Hematopoietic multipotent progenitor cell treated with erythropoietin and hydrocortisone succinate and interleukin-3 and kit ligand, for 8 days (in vitro differentiated cells): Measurements from ENCODE around the gene TARP.

Source experiments
- DNase-seq: peaks from one replicate; pipeline ENCODE4 v3.0.0-alpha.2; 2015

The TARP gene

DNA sequence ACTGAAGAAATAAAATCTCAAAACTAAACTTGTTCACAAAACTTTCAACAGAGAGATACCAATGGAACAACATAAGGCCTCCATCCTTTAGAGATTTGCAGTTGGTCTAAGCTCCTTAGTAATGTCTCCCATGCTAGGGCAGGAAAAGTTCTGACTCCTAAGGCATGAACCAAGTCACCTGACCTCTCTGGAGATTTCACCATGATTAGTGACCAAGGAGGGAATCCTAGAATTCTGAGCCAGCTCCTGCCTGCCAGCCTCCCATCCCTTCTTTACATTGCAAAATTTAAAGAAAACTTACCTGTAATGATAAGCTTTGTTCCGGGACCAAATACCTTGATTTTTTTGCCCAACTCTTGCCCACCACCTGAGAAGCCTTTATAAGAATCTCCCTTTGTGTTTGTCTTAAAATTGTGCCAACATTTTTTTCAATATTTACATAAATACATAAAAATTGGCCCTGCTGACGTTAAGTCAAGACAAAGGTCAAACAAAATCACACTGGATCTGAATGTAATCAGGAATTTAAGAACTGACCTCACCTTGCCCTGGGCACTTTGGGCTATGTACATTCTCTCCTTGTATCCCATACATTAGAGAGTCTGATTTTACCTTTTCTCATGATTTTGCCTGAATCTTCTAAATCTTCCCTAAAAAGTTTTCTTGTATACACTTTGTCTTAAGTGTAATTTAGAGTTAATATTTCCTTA lies at the start of gene TARP:
Gene TARP, minus strand, starts transcription at position 351 of the 710 bp plus-strand sequence.
- no peak for DNase-seq

DNA sequence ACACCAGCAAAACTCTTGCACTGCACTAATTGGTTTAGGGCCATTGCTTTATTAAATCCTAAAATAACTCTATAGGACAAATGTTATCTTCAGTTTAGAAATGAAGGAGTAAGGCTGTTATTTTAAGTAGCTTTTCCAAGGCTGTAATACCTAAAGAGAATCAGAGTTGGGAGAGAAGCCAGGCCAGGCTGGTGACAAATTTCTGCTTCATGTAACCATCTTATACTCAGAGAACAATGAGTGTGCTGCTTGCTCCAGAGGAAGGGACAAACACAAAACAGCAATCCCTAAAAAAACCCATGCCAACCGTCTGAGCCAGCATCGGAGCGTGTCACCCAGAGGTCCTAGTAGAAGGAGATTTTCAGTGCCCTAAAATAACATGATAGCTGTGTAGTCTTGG lies 49.7 kb upstream of the TARP start:
- no peak for DNase-seq

DNA sequence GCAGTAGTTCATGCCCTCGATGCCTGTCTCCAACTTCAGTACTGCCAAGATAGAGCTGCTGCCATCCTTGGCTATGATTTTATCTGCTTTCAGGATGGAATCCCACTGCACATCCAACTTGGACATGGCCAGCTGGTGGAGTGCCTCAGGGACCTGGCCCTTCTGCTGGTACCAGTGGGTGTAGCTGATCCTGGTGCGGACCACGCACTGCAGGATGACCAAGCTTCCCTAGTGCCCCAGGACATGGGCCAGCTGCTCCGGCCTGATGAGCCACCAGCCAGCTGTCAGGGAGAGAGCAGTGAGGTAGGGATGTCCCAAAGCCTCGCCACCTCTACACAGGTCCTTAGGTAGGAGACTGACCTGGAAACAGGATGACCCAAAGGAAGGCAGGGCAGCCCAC lies 49.0 kb upstream of the TARP start:
- DNase-seq = no peak

DNA sequence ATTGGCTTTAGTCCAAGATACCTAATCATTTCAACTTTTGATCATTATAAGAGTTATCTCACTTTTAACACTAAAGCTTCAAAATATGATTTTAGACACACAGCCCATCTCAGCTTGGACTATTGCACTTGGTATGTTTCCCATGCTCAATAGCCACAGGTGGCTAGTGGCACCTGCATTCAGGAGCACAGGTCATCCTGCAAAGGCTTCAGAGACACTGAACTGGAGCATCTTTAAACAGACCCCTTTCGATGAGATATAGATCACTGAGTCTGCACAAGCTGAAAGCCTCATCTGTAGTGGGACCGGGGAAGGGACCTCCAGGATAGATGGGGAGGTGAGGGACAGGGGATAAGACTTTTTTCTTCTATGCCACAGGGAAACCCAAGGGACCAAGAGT lies 48.5 kb upstream of the TARP start:
- DNase-seq = no peak

DNA sequence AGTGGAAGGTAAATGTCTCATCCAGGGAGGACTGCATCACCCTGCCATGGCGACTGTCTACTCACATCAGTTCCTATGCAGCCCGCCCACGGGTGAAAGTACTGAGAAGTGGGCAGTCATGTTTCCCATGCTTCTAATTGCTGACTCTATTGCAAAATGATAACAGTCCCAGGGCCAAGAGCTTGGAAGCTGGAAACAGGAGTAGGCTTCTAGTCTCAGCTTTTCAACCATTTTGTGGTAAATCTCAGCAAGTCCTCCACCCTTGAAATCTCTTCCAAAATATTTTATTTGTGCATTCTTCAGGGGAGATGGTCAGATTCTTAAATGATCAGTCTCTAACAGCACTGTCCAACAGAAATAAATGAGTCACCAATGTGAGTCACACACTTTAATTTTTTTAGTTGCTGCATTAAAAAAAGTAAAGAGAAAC lies 48.1 kb upstream of the TARP start:
- no peak for DNase-seq

DNA sequence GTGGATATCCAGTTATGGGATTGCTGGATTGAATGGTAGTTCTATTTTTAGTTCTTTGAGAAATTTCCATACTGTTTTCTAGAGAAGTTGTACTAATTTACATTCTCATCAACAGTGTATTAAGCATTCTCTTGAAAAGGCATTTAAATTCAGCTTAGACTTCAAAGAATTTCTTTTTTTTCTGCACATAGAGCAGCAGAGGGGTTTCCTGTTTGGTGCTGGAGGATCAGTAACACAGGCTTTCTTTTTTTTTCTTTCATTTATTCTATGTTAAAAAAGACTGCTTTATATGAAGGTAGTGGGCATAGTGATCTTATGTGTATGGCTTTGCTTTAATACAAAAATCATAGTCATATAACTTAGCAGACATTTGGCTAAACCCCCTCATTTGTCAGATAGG lies 47.6 kb upstream of the TARP start:
- DNase-seq = no peak

DNA sequence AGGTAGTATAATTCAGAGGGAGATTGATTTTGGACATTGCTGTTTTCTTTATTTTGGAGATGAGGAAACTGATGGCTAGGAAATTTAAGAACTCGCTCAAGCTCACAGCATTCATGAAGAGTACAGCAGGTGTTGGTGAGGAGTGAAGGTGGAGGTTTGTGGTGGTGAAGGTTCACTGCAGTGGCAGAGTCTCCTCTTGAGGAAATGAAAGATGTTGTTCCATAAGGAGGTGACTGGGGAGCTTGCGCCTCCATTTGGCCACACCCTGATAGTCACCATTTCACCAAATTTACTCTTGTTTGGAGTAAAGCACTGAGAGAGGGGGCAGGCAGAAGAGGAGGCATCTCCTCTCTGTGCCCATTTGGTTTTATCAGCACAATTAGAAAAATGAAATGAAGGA lies 46.4 kb upstream of the TARP start:
- no peak for DNase-seq

DNA sequence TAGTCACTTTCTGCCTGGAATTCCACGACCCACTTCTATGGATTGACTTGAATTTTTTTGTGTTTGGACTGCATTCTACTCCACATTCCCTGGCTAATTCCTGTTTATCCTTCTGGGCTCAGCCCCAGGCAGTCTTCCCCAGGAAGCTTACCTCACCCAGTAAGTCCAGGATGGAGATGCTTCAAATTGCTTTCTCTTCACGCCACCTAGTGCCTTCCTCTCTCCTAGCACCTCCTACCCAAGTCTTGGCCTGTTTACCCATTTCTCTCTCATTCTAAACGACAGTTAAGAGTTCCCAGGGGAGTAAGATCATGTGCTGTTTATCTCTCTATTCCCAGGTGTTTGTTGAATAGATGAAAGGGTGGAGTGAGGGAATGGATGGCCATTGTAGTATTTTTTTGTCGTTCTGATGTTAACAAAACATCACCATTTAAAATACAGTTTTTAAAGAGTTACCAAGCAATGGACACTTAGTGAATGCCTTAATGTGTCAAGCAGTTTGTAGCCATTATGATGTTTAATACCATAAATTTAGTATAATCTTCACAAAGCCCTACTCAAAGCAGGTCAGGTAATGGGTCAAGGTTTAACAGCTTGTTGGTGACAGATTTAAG lies 45.5 kb upstream of the TARP start:
- peak; percentile 68 for DNase-seq

DNA sequence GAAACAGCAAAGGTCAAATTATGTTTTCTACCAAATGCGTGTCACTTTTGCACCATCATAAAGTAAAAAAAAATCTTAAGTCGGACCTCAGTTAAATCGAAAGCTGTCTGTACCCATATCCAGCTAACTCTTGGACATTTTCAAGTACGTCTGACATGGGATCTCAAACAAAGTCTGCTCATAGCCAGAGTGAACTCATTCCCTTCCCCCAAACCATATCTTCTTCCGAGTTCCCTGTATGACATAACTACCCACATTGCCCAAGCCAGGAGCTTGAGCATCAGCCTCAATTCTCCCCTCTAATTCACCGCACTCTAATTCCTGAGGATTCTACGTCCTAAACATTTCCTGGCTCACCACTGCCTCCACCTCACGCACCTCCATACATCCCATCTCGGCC lies 44.8 kb upstream of the TARP start:
- DNase-seq = no peak

DNA sequence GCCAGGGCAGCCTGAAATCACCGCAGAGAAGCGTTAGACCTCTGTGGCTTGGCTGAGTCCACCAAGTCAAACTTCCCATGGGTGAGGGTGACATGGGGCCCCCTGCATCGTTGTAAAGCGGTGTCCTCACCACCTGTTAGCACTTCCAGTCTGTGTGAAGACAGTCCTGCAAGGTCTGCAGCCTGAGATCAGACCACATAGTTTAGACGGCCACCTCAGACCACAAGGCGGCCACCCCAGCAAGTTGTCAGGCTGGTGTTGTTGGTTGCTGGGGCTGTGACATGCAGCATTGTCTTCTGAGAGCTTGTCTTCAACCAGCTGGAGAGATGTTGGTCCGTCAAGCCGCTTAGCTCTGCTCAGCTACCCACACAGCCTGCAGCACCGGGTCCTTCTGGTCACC lies 44.1 kb upstream of the TARP start:
- DNase-seq = peak; percentile 19

DNA sequence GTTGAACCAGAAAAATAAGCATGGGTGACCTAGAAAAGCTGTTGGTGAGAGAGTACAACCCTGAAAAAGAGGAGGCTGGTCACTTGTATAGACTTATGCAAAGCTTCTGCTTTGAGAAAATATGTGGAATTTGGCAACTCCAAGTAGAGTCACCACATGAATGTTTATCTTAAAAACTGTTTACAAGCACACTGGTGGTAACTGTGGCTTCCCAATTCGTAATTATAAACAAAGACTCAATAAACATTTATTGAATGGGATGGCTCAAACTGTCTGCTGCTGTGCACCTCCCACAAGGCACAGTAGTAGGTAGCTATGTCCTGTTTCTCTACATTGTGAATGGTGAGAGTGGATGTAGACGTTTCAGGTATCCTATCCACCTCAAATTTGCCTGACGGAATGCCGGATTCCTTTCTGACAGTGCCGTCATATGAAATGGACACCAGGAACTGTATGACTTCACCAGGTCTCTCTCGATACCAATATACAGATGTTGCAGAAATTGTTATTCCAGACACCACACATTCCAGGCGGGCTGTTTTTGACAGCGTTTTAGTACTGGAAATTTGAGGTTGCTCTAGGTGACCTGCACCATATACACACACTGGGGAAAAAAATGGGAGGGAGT lies 43.4 kb upstream of the TARP start:
- no peak for DNase-seq

DNA sequence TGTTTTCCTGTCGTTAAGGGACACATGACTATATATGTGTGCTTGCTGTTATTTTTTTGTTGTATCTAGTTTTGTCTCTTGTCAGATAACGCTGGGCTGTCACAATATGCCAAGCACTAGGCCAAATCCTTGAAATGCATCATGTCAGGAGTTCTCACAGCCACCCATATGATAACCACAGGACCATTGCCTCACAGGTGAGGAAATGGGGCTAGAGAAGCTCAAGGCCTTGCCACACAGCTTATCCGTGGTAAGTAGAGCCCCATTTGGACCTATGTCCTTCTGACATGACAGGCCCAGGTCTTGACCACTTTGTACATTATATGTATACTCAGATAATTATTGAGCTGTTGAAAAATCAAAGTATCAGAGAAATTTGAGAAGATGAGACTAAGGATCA lies 42.0 kb upstream of the TARP start:
- no peak for DNase-seq

DNA sequence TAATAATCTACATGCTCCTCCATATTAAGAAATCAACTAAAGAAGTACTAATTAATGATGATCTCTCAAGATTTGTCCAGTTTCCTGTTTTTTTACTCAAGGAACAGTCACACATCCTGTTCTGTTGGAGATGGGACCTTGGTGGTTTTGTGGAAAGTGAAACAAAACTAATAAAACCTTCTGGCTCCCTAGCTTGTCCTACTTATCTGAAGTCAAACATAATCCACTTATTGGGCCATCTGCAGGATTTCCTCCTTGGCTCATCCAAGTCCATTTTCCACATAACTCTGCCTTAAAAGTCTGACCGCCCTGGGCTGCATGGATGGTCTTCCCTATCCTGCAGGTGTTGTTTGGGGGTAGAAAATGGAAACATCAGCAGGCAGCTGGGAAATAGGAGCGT lies 39.4 kb upstream of the TARP start:
- no peak for DNase-seq

DNA sequence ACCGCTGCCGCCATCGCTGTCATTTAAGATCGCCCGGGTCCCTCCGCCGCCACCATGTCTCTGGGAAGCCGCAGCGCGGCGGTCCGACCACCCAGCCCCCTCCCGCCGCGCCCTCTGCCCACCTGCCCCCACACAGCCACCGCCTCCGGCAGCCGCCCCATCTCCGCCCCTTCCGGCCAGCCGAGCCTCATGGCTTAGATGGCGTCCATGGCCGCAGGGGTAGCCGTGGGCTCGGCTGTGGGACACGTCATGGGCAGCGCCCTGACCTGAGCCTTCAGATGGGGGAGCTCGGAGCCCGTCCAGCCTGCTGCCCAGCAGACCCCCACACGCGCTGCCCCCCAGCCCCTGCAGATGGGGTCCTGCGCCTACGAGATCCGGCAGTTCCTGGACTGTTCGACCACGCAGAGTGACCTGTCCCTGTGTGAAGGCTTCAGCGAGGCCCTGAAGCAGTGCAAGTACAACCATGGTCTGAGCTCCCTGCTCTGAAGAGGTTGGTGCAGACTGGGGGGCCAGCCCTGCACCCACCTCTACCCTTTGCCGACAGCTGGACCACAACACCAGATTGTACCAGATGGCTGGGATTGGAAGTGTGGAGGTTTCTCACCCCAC lies 38.0 kb upstream of the TARP start:
- peak; percentile 39 for DNase-seq

DNA sequence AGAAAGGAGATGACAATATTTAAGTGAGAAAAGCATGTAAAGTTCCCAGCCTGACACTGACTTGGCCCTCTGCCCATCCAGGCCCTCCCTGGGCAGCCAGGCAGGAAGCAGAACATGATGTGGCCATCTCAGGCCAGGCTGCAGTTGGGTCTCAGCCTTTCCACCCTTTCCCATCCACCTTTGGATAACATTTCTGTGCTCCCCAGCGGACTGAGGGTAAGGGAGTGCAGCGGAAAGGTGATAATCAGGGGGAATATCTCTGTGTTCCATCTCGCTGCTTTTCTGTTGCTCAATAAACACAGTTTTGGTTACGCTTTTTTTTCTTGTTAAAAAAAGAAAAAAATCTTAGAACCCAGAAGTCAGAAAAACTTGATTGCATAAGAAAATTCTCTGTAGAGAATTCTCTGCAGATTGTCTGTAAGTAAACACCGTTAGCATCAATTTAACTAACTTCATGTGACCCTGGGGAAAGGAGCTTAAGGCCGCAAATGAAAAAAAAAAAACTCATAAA lies 37.2 kb upstream of the TARP start:
- no peak for DNase-seq

DNA sequence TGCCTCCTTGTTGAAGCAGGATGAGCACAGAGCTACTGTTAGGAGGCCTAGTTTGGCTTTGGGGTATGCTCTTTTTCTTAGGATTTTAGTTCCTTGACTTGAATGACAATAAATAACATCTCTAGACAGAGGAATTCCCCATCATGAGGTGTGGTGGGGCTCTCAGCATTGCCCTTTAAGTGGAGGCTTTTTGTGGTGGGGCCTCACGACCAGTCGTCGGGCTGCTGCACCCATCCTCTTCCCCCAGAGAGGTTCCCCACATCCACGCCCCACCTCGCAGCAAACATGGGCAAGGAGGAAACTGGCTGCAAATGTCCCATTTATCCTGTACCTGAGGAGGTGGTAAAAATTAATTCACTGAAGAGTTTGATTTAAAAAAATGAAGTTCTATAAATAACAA lies 36.1 kb upstream of the TARP start:
- DNase-seq = no peak

DNA sequence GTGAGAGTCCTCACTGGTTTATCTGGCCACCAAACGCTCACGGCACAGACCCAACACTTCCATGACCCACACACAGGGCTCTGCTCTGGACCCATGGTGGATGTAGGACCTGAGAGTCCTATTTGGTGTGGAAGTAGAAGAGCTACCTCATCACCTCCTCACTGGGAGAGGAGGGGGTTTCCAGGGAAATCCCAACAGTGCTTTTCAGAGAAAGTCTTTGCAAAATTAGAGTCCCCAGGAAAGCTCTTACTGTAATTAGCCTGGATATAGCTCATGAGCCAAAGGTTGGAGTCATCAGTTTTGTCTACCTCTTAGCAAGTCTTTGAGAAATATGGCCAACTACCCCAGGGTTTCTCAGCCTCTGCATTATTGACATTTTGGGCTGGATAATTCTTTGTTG lies 34.7 kb upstream of the TARP start:
- no peak for DNase-seq

DNA sequence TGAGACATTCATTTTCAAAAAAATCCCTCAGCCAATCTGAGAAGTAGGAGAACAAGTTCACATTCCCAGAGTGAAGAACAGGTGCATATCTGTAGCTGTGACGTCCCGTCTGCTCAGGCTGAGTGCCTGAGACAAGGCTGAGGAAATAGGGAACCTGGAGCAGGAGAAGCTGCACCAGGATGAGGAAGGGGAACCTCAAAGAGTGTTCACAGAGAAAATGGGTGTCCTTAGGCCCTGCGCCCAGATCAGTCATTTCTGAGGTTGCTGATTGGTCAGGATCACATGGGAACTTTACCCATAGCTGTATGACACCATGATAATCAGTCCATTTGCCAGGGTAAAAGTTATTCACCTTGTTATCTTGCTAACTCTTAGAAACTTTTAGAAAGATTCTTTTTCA lies 34.2 kb upstream of the TARP start:
- no peak for DNase-seq

DNA sequence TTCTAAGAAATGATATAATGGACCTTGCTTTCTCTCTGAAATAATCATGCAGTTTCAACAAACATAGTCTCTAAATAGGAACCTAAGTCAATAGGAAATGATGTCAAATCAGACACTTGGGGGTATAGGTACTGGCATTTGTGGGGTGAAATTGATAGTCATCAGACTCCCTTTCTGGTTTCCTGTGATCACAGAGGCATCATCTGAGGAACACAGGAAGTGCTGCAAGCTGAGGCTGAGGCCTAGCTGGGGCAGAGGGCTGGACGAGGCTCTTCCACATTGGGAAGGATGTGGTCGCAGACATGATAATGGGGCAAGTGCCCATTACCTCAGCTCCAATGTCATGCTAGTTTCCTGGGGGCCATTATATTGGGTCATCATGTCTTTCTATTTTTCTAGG lies 33.5 kb upstream of the TARP start:
- DNase-seq = peak; percentile 37

DNA sequence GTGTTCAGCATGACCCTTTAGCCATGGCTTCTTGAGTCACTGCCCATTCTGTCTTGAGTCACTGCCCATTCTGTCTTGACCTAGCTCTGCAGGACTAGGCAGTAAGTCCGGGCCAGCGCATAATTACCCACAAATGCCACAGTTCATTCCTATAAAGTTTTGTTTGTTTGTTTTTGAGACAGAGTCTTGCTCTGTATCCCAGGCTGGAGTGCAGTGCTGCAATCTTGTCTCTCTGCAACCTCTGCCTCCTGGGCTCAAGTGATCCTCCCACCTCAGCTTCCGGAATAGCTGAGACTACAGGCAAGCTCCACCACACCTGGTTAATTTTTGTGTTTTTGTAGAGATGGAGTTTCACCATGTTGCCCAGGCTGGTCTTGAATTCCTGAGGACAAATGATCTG lies 32.7 kb upstream of the TARP start:
- no peak for DNase-seq

DNA sequence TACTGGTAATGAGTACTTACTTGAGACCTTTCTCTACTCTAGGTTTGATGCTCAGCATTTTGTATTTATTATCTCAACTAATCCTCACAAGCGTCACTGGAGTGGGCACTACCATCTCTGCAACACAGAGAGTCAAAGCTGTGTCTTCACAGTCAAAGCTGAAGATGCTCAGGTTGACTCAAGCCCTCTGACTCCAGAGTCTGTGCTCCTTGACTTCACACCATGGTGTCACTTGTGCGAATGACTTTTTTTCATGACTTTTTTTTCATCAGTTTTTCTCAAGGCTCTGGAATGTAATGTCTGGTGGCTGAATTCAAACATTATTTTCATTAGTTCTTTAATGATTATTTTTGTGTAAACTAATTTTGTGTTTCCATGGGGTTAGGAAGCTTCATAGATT lies 30.4 kb upstream of the TARP start:
- DNase-seq = no peak

DNA sequence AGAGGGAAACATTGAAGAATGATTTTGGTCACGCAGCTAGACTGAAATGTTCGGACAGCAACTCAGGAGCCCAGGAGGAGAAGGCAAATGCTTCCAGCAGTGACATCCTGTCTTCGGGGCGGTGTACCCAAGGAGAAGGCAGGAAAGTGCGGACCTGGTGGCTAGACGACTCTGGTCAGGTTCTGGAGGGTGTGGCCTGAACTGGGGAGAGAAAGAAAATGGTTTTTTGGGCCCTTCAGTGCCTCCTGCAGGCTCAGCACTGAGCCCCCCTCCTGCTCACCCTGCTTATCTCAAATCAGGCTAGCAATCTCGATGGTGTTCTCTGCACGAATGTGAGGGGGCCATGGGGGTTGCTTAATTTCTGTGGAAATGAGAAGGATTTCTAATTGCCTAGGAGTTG lies 26.7 kb upstream of the TARP start:
- no peak for DNase-seq

DNA sequence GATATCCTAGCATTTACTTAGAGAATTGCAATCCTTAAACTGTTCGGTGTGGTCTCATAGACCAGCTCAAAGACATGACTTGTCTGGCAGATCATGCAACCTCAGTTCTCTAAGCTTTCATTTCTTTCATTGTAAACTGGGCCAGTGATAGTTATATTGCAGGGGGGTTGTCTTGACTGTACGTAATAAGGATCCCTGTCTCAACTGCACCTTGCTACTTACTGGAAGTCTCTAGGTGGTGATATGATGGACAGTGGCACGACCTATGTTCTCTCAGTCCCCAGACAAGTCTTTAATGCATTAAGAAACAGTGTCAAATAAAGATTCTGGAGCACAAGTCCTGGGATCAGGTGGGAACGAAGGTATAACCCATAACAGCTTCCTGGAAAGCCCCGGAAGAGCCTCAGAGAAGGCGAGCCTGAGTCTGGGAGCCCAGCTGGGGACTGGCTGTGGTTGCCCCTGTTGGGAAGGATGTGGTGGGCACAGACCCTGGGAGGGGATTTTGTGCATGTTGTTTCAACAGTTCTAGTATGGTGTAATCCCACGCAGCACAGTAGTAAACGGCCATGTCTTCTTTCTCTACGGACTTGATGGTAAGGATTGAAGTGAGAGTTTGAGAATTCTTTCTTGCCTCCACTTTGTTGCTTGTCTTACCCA lies 26.0 kb upstream of the TARP start:
- no peak for DNase-seq
